ENCODE results near the gene IGFBP4. TPM values are rescaled to one million over a fixed set of nuclear protein-coding genes. Genes with fewer than 3 reads are reported as not detected.

The IGFBP4 gene
- total and polyA plus RNA-seq, 2 donors from 2014 or later, result 545 to 743 TPM

GRCh38 chr17:40462343-40463121, 19.3 kb downstream of the IGFBP4 start:
- H3K27ac ChIP-seq (ENCODE audit: low read depth in 2 of 2, low read length in 2 of 2), result peak overlapping the region; percentile 49 to 61
- H3K36me3 ChIP-seq (ENCODE audit: control insufficient read depth in 2 of 3, insufficient read depth in 3 of 3, low read length in 3 of 3), result no peaks in the 10 kb centered on the region
- TF ChIP-seq CTCF (IDR thresholded peaks at IDR 0.05; ENCODE audit: borderline replicate concordance, extremely low read depth, insufficient read depth), result no peak
- peak overlapping the region in 1 of 3 donors; percentile 36 for H3K9ac ChIP-seq (ENCODE audit: low read length in 3 of 3)
- FAIRE-seq (no peak), DNase-seq (peak in 1 of 5 donors; percentile 59)
- no peaks in the 10 kb centered on the region for H3K9me3 ChIP-seq (ENCODE audit: control insufficient read depth in 2 of 3, insufficient read depth in 1 of 3, low read length in 3 of 3)
- intact Hi-C loops (cut with DNase I), result no loop called here
- no peak overlapping the region for H3K4me3 ChIP-seq (ENCODE audit: low read length in 3 of 3)
- no peaks in the 10 kb centered on the region for H3K27me3 ChIP-seq (ENCODE audit: control insufficient read depth, insufficient read depth, low read length)
- H3K4me1 ChIP-seq (ENCODE audit: control insufficient read depth in 2 of 3, insufficient read depth in 2 of 3, low read depth in 1 of 3, low read length in 3 of 3), result peaks cover 11 to 34% (median 33%) of the 10 kb centered on the region in 3 donors

- DNase-seq (peak; percentile 62 to 84 (median 76)), FAIRE-seq (no peak)
- Histone ChIP-seq H3K27ac (ENCODE audit: low read depth in 2 of 2, low read length in 2 of 2) (no peak overlapping the region), H3K9me3 (ENCODE audit: control insufficient read depth in 2 of 3, insufficient read depth in 1 of 3, low read length in 3 of 3) (no peaks in the 10 kb centered on the region), H3K9ac (ENCODE audit: low read length in 3 of 3) (no peak overlapping the region), H3K4me1 (ENCODE audit: control insufficient read depth in 2 of 3, insufficient read depth in 2 of 3, low read depth in 1 of 3, low read length in 3 of 3) (peaks cover 11 to 28% (median 28%) of the 10 kb centered on the region in 3 donors), H3K36me3 (ENCODE audit: control insufficient read depth in 2 of 3, insufficient read depth in 3 of 3, low read length in 3 of 3) (no peaks in the 10 kb centered on the region), H3K27me3 (ENCODE audit: control insufficient read depth, insufficient read depth, low read length) (no peaks in the 10 kb centered on the region), H3K4me3 (ENCODE audit: low read length in 3 of 3) (no peak overlapping the region)
- TF ChIP-seq CTCF (IDR thresholded peaks at IDR 0.05; ENCODE audit: borderline replicate concordance, extremely low read depth, insufficient read depth), result no peak
- intact Hi-C loops (cut with DNase I), result no loop called here
Measured at GRCh38 chr17:40463122-40463550, 19.9 kb downstream of the IGFBP4 start.

- Histone ChIP-seq H3K9me3 (ENCODE audit: control insufficient read depth in 2 of 3, insufficient read depth in 1 of 3, low read length in 3 of 3) (no peaks in the 10 kb centered on the region), H3K36me3 (ENCODE audit: control insufficient read depth in 2 of 3, insufficient read depth in 3 of 3, low read length in 3 of 3) (no peaks in the 10 kb centered on the region), H3K4me3 (ENCODE audit: low read length in 3 of 3) (no peak overlapping the region), H3K27me3 (ENCODE audit: control insufficient read depth, insufficient read depth, low read length) (no peaks in the 10 kb centered on the region), H3K4me1 (ENCODE audit: control insufficient read depth in 2 of 3, insufficient read depth in 2 of 3, low read depth in 1 of 3, low read length in 3 of 3) (peaks cover 6 to 21% (median 15%) of the 10 kb centered on the region in 3 donors), H3K9ac (ENCODE audit: low read length in 3 of 3) (no peak overlapping the region), H3K27ac (ENCODE audit: low read depth in 2 of 2, low read length in 2 of 2) (no peak overlapping the region)
- intact Hi-C loops (cut with DNase I), result no loop called here
- TF ChIP-seq CTCF (IDR thresholded peaks at IDR 0.05; ENCODE audit: borderline replicate concordance, extremely low read depth, insufficient read depth), result no peak
- DNase-seq, result no peak
- no peak for FAIRE-seq
Measured at GRCh38 chr17:40464392-40464855, 21.2 kb downstream of the IGFBP4 start.
